Fibroblast of lung (primary cell): Measurements from ENCODE around the gene RAB5A. TPM values are rescaled to one million over a fixed set of nuclear protein-coding genes. Genes with fewer than 3 reads are reported as not detected.

ENCODE experiments used
- DNase-seq, 2 donors: peaks; one replicate each; pipeline versions ENCODE4 v3.0.0 to v3.0.0-alpha.2; 2010; ENCODE audit warnings: low read depth in 2 of 2
- H2AFZ ChIP-seq: 2 replicates; pipeline ENCODE4 v1.5.1; 2012; ENCODE audit warnings: low read length, control low read depth, inconsistent platforms
- H3K27ac ChIP-seq: 2 replicates; pipeline ENCODE4 v1.5.1; 2011; ENCODE audit warnings: low read length, control low read depth; ENCODE audit not compliant: insufficient read depth
- H3K27me3 ChIP-seq: 2 replicates; pipeline ENCODE4 v1.5.1; 2011; ENCODE audit warnings: mild to moderate bottlenecking, low read length; ENCODE audit not compliant: control insufficient read depth, insufficient read depth
- H3K36me3 ChIP-seq: 2 replicates; pipeline ENCODE4 v1.5.1; 2011; ENCODE audit warnings: low read length; ENCODE audit not compliant: control insufficient read depth, insufficient read depth
- H3K4me1 ChIP-seq: 2 replicates; pipeline ENCODE4 v1.5.1; 2011; ENCODE audit warnings: low read length; ENCODE audit not compliant: control insufficient read depth, insufficient read depth; ENCODE audit errors: extremely low read depth
- H3K4me2 ChIP-seq: 2 replicates; pipeline ENCODE4 v1.5.1; 2011; ENCODE audit warnings: low read length, control low read depth; ENCODE audit not compliant: insufficient read depth; ENCODE audit errors: extremely low read depth
- H3K4me3 ChIP-seq, 4 experiments: fragments of 200-600 bp in 1 of 4; sonication (generic) in 1 of 4; replicated peaks in 1 of 4; 2 replicates each; pipeline ENCODE4 v1.5.1; 2011 to 2016; ENCODE audit warnings: low read length in 4 of 4, low read depth in 3 of 4, mild to moderate bottlenecking in 3 of 4, control low read depth in 2 of 4, inconsistent platforms in 1 of 4, mixed read lengths in 1 of 4; ENCODE audit not compliant: insufficient read depth in 1 of 4; ENCODE audit errors: control extremely low read depth in 1 of 4
- H3K79me2 ChIP-seq: 2 replicates; pipeline ENCODE4 v1.5.1; 2012; ENCODE audit warnings: mild to moderate bottlenecking, low read length, inconsistent platforms; ENCODE audit not compliant: control insufficient read depth, insufficient read depth
- H3K9ac ChIP-seq: 2 replicates; pipeline ENCODE4 v1.5.1; 2011; ENCODE audit warnings: mild to moderate bottlenecking, low read length, control low read depth; ENCODE audit not compliant: insufficient read depth
- H3K9me3 ChIP-seq: 2 replicates; pipeline ENCODE4 v1.5.1; 2012; ENCODE audit warnings: low read depth, low read length; ENCODE audit not compliant: control insufficient read depth, insufficient read depth
- H4K20me1 ChIP-seq: 2 replicates; pipeline ENCODE4 v1.5.1; 2011; ENCODE audit warnings: low read length; ENCODE audit not compliant: control insufficient read depth, insufficient read depth; ENCODE audit errors: extremely low read depth
- EZH2 ChIP-seq: IDR thresholded peaks from 2 replicates; pipeline ENCODE4 v1.5.1; 2012; ENCODE audit warnings: low read length, control low read depth, mild to moderate bottlenecking; ENCODE audit errors: missing control alignments
- polyA plus RNA-seq, 2 donors: library from polyadenylated mRNA; depleted of rRNA in 1 of 2; stranded (reverse) in 1 of 2; unstranded in 1 of 2; fragments of >200 nt; gene quantifications; 2 replicates each; pipeline ENCODE4 v1.2.1, GENCODE V29; 2011 to 2012; ENCODE audit warnings: missing spikeins in 1 of 2
- total RNA-seq: library from RNA; depleted of rRNA; stranded (reverse); fragments of >200 nt; gene quantifications from 2 replicates; pipeline ENCODE4 v1.2.1, GENCODE V29; 2014
- TF ChIP-seq, protein P1 (sequence below), 2 donors: IDR thresholded peaks in 1 of 2; conservative IDR thresholded peaks in 1 of 2; 1 replicate in 1 of 2; 2 replicates in 1 of 2; pipeline ENCODE4 v1.5.1; 2011 to 2012; ENCODE audit warnings: low read length in 2 of 2, control low read depth in 1 of 2, inconsistent platforms in 1 of 2, low read depth in 1 of 2, mild to moderate bottlenecking in 1 of 2

RAB5A gene
- total and polyA plus RNA-seq, 2 donors (not counting 1 experiment from before 2014, with no cell fraction given) = 50.9 to 86.1 TPM

DNA sequence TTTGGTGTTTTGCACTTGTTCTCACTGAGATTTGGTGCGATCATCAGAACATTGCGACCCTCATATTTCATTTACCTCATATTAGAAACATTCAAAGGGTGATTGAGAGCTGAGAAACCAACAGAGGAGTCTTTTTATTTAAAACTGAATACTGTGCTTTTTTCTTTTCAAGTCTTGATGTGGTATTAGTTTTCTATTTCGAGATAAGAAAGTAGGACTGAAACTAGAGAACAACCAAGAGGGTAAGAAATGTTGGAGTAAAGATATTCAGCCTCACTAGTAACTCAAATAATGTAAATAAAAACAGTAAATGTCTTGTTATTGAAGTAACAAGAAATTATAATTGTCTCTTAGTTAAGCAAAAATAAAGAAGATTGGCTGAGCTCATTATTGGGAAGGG lies 39.4 kb upstream of the RAB5A start:
- DNase-seq = no peak
- no peak overlapping the region for H3K4me3 ChIP-seq
- H3K4me2 ChIP-seq = no peak overlapping the region
- no peaks in the 10 kb centered on the region for H4K20me1 ChIP-seq
- TF ChIP-seq, protein P1, sequence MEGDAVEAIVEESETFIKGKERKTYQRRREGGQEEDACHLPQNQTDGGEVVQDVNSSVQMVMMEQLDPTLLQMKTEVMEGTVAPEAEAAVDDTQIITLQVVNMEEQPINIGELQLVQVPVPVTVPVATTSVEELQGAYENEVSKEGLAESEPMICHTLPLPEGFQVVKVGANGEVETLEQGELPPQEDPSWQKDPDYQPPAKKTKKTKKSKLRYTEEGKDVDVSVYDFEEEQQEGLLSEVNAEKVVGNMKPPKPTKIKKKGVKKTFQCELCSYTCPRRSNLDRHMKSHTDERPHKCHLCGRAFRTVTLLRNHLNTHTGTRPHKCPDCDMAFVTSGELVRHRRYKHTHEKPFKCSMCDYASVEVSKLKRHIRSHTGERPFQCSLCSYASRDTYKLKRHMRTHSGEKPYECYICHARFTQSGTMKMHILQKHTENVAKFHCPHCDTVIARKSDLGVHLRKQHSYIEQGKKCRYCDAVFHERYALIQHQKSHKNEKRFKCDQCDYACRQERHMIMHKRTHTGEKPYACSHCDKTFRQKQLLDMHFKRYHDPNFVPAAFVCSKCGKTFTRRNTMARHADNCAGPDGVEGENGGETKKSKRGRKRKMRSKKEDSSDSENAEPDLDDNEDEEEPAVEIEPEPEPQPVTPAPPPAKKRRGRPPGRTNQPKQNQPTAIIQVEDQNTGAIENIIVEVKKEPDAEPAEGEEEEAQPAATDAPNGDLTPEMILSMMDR (conservative IDR thresholded peaks at IDR 0.05 in 1 of 2, IDR thresholded peaks at IDR 0.05 in 1 of 2; ENCODE audit: low read depth in 1 of 2, low read length in 2 of 2) = no peak
- no peak for TF ChIP-seq EZH2
- no peak overlapping the region for H3K27ac ChIP-seq
- H3K36me3 ChIP-seq = no peaks in the 10 kb centered on the region
- H3K4me1 ChIP-seq = no peaks in the 10 kb centered on the region
- no peak overlapping the region for H2AFZ ChIP-seq
- H3K79me2 ChIP-seq = no peaks in the 10 kb centered on the region
- no peak overlapping the region for H3K9ac ChIP-seq
- no peaks in the 10 kb centered on the region for H3K9me3 ChIP-seq
- H3K27me3 ChIP-seq = no peaks in the 10 kb centered on the region

DNA sequence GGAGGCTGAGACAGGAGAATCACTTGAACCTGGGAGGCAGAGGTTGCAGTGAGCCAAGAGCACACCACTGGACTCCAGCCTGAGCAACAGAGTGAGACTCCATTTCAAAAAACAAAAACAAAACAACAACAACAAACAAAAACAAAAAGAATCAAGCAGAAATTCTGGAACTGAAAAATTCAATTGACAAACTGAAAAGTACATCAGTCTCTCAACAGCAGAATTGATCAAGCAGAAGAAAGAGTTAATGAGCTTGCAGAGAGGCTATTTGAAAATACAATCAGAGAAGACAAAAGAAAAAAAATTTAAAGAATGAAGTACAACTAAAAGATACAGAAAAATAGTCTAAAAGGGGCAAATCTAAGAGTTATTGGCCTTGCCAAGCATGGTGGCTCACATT lies 35.4 kb upstream of the RAB5A start:
- Histone ChIP-seq H3K27me3 (no peaks in the 10 kb centered on the region), H3K27ac (no peak overlapping the region), H3K36me3 (no peaks in the 10 kb centered on the region), H4K20me1 (no peaks in the 10 kb centered on the region), H2AFZ (no peak overlapping the region), H3K4me2 (no peak overlapping the region), H3K4me1 (no peaks in the 10 kb centered on the region), H3K9ac (no peak overlapping the region), H3K79me2 (no peaks in the 10 kb centered on the region), H3K4me3 (no peak overlapping the region), H3K9me3 (no peaks in the 10 kb centered on the region)
- DNase-seq = no peak
- no peak for TF ChIP-seq EZH2
- TF ChIP-seq, protein P1 (conservative IDR thresholded peaks at IDR 0.05 in 1 of 2, IDR thresholded peaks at IDR 0.05 in 1 of 2; ENCODE audit: low read depth in 1 of 2, low read length in 2 of 2) = no peak

DNA sequence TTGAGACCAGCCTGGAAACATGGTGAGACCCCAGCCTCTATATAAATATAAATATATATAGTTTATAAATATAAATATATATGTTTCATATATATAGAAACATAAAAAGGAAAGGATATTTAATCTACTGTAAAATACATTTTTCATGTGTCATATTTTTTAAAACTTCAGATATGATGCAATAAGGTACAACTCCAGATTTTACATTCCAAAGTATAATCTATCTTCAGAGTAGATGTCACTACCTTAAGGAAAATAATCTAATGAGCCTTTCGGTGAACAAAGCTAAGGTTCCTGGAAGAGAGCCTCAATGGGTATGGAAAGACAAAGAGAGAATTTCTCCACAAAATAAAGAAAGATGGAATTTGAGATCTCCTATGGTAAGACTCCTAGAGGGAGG lies 29.7 kb upstream of the RAB5A start:
- H3K4me3 ChIP-seq = no peak overlapping the region
- H3K9ac ChIP-seq = no peak overlapping the region
- H3K27me3 ChIP-seq = no peaks in the 10 kb centered on the region
- H3K9me3 ChIP-seq = no peaks in the 10 kb centered on the region
- no peaks in the 10 kb centered on the region for H4K20me1 ChIP-seq
- no peaks in the 10 kb centered on the region for H3K79me2 ChIP-seq
- no peaks in the 10 kb centered on the region for H3K4me1 ChIP-seq
- no peak for DNase-seq
- no peak overlapping the region for H3K4me2 ChIP-seq
- TF ChIP-seq, protein P1 (conservative IDR thresholded peaks at IDR 0.05 in 1 of 2, IDR thresholded peaks at IDR 0.05 in 1 of 2; ENCODE audit: low read depth in 1 of 2, low read length in 2 of 2) = no peak
- TF ChIP-seq EZH2 = no peak
- no peaks in the 10 kb centered on the region for H3K36me3 ChIP-seq
- H3K27ac ChIP-seq = no peak overlapping the region
- H2AFZ ChIP-seq = no peak overlapping the region
